Spleen (tissue), 11 donors: ENCODE measurements around the gene SFXN5. TPM values are rescaled to one million over a fixed set of nuclear protein-coding genes. Genes with fewer than 3 reads are reported as not detected.

Experiments used
- DNase-seq: peaks from one replicate; pipeline ENCODE4 v3.0.0-alpha.2; 2020
- H3K27ac ChIP-seq, 8 donors: fragments of 200-600 bp; sonication (generic) in 7 of 8; 1 replicate in 4 of 8; 2 replicates in 4 of 8; pipeline versions ENCODE4 v1.5.0 to v1.8.0; 2016 to 2021; ENCODE audit warnings: inconsistent platforms in 4 of 8, mild to moderate bottlenecking in 4 of 8, moderate library complexity in 1 of 8
- H3K27me3 ChIP-seq, 7 donors: fragments of 200-600 bp; sonication (generic) in 6 of 7; replicated peaks in 1 of 7; 1 replicate in 4 of 7; 2 replicates in 3 of 7; pipeline versions ENCODE4 v1.5.0 to v1.8.0; 2016 to 2021; ENCODE audit warnings: inconsistent platforms in 3 of 7, mild to moderate bottlenecking in 1 of 7
- H3K36me3 ChIP-seq, 6 donors: fragments of 200-600 bp; sonication (generic) in 5 of 6; 1 replicate in 4 of 6; 2 replicates in 2 of 6; pipeline versions ENCODE4 v1.5.0 to v1.8.0; 2016 to 2021; ENCODE audit warnings: inconsistent platforms in 2 of 6
- H3K4me1 ChIP-seq, 6 donors: fragments of 200-600 bp; sonication (generic) in 5 of 6; 1 replicate in 3 of 6; 2 replicates in 3 of 6; pipeline versions ENCODE4 v1.5.0 to v1.8.0; 2016 to 2021; ENCODE audit warnings: inconsistent platforms in 3 of 6
- H3K4me3 ChIP-seq, 8 donors: fragments of 200-600 bp; sonication (generic) in 7 of 8; 1 replicate in 4 of 8; 2 replicates in 4 of 8; pipeline versions ENCODE4 v1.5.0 to v1.8.0; 2016 to 2021; ENCODE audit warnings: inconsistent platforms in 4 of 8, mild to moderate bottlenecking in 4 of 8, moderate library complexity in 2 of 8
- H3K9me3 ChIP-seq, 8 donors: fragments of 200-600 bp; sonication (generic) in 7 of 8; 1 replicate in 4 of 8; 2 replicates in 4 of 8; pipeline versions ENCODE4 v1.5.0 to v1.8.0; 2016 to 2021; ENCODE audit warnings: inconsistent platforms in 4 of 8
- CTCF ChIP-seq, 11 experiments: fragments of 200-600 bp in 7 of 11; fragments of 450-650 bp in 4 of 11; sonication (generic) in 4 of 11; IDR thresholded peaks in 8 of 11; conservative IDR thresholded peaks in 3 of 11; 1 replicate in 7 of 11; 2 replicates in 4 of 11; pipeline versions ENCODE4 v1.4.0 to v1.8.0; 2016 to 2021; ENCODE audit warnings: antibody characterized with exemption in 11 of 11, inconsistent platforms in 4 of 11, mild to moderate bottlenecking in 1 of 11
- POLR2A ChIP-seq, 3 donors: fragments of 450-650 bp; IDR thresholded peaks; one replicate each; pipeline ENCODE4 v1.5.1; 2017; ENCODE audit warnings: antibody characterized with exemption in 3 of 3, mild to moderate bottlenecking in 1 of 3
- POLR2AphosphoS5 ChIP-seq, 3 donors: sonication (generic); formaldehyde crosslinking; IDR thresholded peaks; one replicate each; pipeline ENCODE4 v1.5.1; 2017; ENCODE audit warnings: antibody characterized with exemption in 3 of 3
- WGBS, 5 donors: extraction: QIAGEN DNeasy Blood & Tissue Kit in 3 of 5; methylation state at CpG; one replicate each; pipeline versions ENCODE4 v1.1.5 to v1.1.7; 2013 to 2018; 5-methylcytosine and 5-hydroxymethylcytosine counted together
- intact Hi-C: fragments of 100-400 bp; cut with DNase I; formaldehyde crosslinking; loops from one replicate; pipeline ENCODE4 v1.15.0; 2023; ENCODE audit warnings: low total_unique reads
- polyA plus RNA-seq, 3 donors: library from polyadenylated mRNA; stranded (reverse); fragments of 200-250 nt; gene quantifications; one replicate each; pipeline ENCODE4 v1.2.1, GENCODE V29; 2013
- total RNA-seq, 7 donors: library from RNA; depleted of rRNA in 3 of 7; stranded (reverse); fragments of >200 nt in 3 of 7; fragmentation: NEBNext Ultra II Directional in 4 of 7; extraction: Animal tissue kit (Norgen Biotek cat#: 25700) in 4 of 7; gene quantifications; one replicate each; pipeline versions ENCODE4 v1.1.0 to v1.2.1, GENCODE V29; 2016 to 2021
- donor health status: healthy with polysubstance abuse.
- donor health status: DM: no; HTN: no; CAD: no; lungs with moderate emphysema.
- donor health status: DM: no; HTN: no; CAD: no.
- donor health status: Bipolar disorder and iron deficiency.
- donor health status: healthy.
- donor health status: DM: no; HTN: no; CAD: no.
- donor health status: DM: yes; HTN: yes; CAD: no.

SFXN5 gene
- total and polyA plus RNA-seq, 10 donors: 2.6 to 41.4 (median 22.9) TPM

GRCh38 chr2:73053316-73054114 is 18.0 kb downstream of the SFXN5 start:
- peaks cover 0 to 71% (median 26%) of the 10 kb centered on the region in 6 donors for H3K36me3 ChIP-seq
- H3K4me3 ChIP-seq: no peak overlapping the region
- no peaks in the 10 kb centered on the region for H3K27me3 ChIP-seq
- intact Hi-C loops: no loop called here
- H3K4me1 ChIP-seq: no peaks in the 10 kb centered on the region
- no peak overlapping the region for H3K27ac ChIP-seq
- peaks cover 2 to 21% (median 18%) of the 10 kb centered on the region in 8 donors for H3K9me3 ChIP-seq
- DNase-seq: no peak
- WGBS, 5 donors: 70 to 86% (median 83%) methylated on average over 6 of the region's 6 CpGs
- TF ChIP-seq POLR2AphosphoS5 (IDR thresholded peaks at IDR 0.05): no peak
- no peak for TF ChIP-seq CTCF (IDR thresholded peaks at IDR 0.05 in 8 of 11, conservative IDR thresholded peaks at IDR 0.05 in 3 of 11)
- TF ChIP-seq POLR2A (IDR thresholded peaks at IDR 0.05): no peak

GRCh38 chr2:73050121-73050545 is 21.4 kb downstream of the SFXN5 start:
- no peak overlapping the region for H3K4me3 ChIP-seq
- WGBS, 5 donors: 82 to 90% (median 84%) methylated on average over 5 to 6 of the region's 6 CpGs

GRCh38 chr2:73043929-73044832 is 27.3 kb downstream of the SFXN5 start:
- no peak for DNase-seq
- H3K36me3 ChIP-seq: peaks cover 0 to 41% (median 10%) of the 10 kb centered on the region in 6 donors
- intact Hi-C loops: no loop called here
- no peak for TF ChIP-seq POLR2AphosphoS5 (IDR thresholded peaks at IDR 0.05)
- TF ChIP-seq POLR2A (IDR thresholded peaks at IDR 0.05): no peak
- TF ChIP-seq CTCF (IDR thresholded peaks at IDR 0.05 in 8 of 11, conservative IDR thresholded peaks at IDR 0.05 in 3 of 11): no peak
- no peak overlapping the region for H3K4me3 ChIP-seq
- no peaks in the 10 kb centered on the region for H3K27me3 ChIP-seq
- H3K27ac ChIP-seq: no peak overlapping the region
- no peaks in the 10 kb centered on the region for H3K4me1 ChIP-seq
- WGBS, 5 donors: 69 to 82% (median 74%) methylated on average over 12 of the region's 12 CpGs
- no peaks in the 10 kb centered on the region for H3K9me3 ChIP-seq

More at GRCh38 chr2:73050121-73050545, 21.4 kb downstream of the SFXN5 start:
- DNase-seq: no peak
- Histone ChIP-seq H3K9me3 (no peaks in the 10 kb centered on the region), H3K27me3 (no peaks in the 10 kb centered on the region), H3K36me3 (peaks cover 0 to 38% (median 2%) of the 10 kb centered on the region in 6 donors), H3K4me1 (no peaks in the 10 kb centered on the region), H3K27ac (no peak overlapping the region)
- intact Hi-C loops: no loop called here
- TF ChIP-seq CTCF (IDR thresholded peaks at IDR 0.05 in 8 of 11, conservative IDR thresholded peaks at IDR 0.05 in 3 of 11): no peak
- no peak for TF ChIP-seq POLR2A (IDR thresholded peaks at IDR 0.05)
- TF ChIP-seq POLR2AphosphoS5 (IDR thresholded peaks at IDR 0.05): no peak
